Common myeloid progenitor, CD34-positive (primary cell): ENCODE results near the gene HES2.
"Not testable (repeated sequence)": the region's sequence is repeated elsewhere in the genome, so short reads cannot be mapped to it uniquely, and the experiment has no call there.

Experiments used
- CTCF ChIA-PET: fragments of 350-600 bp; sonication (Branson Sonifier 250); formaldehyde crosslinking; loops from one replicate; lab custom pipeline; 2021; ENCODE audit warnings: antibody characterized with exemption; lab: Charles Lee
- POLR2A ChIA-PET: fragments of 350-600 bp; sonication (Branson Sonifier 250); formaldehyde crosslinking; loops from one replicate; lab custom pipeline; 2021; ENCODE audit warnings: antibody characterized with exemption; lab: Charles Lee
- DNase-seq, 3 donors: peaks; one replicate each; pipeline versions ENCODE4 v3.0.0 to v3.0.0-alpha.2; 2013
- H3K27ac ChIP-seq, 2 experiments: 1 replicate in 1 of 2; 2 replicates in 1 of 2; pipeline ENCODE4 v1.7.0; 2013; ENCODE audit warnings: inconsistent platforms in 2 of 2, low read length in 2 of 2, mild to moderate bottlenecking in 2 of 2, low read depth in 1 of 2, moderate library complexity in 1 of 2; ENCODE audit not compliant: severe bottlenecking in 2 of 2, insufficient read depth in 1 of 2, poor library complexity in 1 of 2
- H3K27me3 ChIP-seq, 5 experiments: replicated peaks in 2 of 5; 1 replicate in 3 of 5; 2 replicates in 2 of 5; pipeline versions ENCODE4 v1.6.1 to v1.7.0; 2013; ENCODE audit warnings: low read length in 4 of 5, mild to moderate bottlenecking in 2 of 5, moderate library complexity in 2 of 5, inconsistent platforms in 1 of 5; ENCODE audit not compliant: insufficient read depth in 5 of 5, control insufficient read depth in 4 of 5
- H3K36me3 ChIP-seq, 4 experiments: 1 replicate in 2 of 4; 2 replicates in 2 of 4; pipeline versions ENCODE4 v1.6.1 to v1.7.0; 2013; ENCODE audit warnings: low read length in 3 of 4, control low read depth in 1 of 4, mild to moderate bottlenecking in 1 of 4; ENCODE audit not compliant: control insufficient read depth in 4 of 4, insufficient read depth in 4 of 4
- H3K4me1 ChIP-seq, 4 experiments: 1 replicate in 3 of 4; 2 replicates in 1 of 4; pipeline versions ENCODE4 v1.6.1 to v1.7.1; 2013; ENCODE audit warnings: low read length in 3 of 4, mild to moderate bottlenecking in 3 of 4, control low read depth in 1 of 4, inconsistent platforms in 1 of 4, moderate library complexity in 1 of 4; ENCODE audit not compliant: control insufficient read depth in 4 of 4, insufficient read depth in 4 of 4; ENCODE audit errors: control extremely low read depth in 1 of 4
- H3K4me3 ChIP-seq, 7 experiments: 1 replicate in 4 of 7; 2 replicates in 3 of 7; pipeline versions ENCODE4 v1.5.1 to v1.7.0; 2013; ENCODE audit warnings: mild to moderate bottlenecking in 7 of 7, low read length in 6 of 7, moderate library complexity in 6 of 7, inconsistent platforms in 2 of 7, low read depth in 2 of 7, control low read depth in 1 of 7; ENCODE audit not compliant: insufficient read depth in 4 of 7, control insufficient read depth in 1 of 7; ENCODE audit errors: extremely low read depth in 1 of 7
- H3K9me3 ChIP-seq, 5 experiments: 1 replicate in 4 of 5; 2 replicates in 1 of 5; pipeline versions ENCODE4 v1.6.1 to v1.7.1; 2013; ENCODE audit warnings: low read length in 4 of 5, mild to moderate bottlenecking in 2 of 5, inconsistent platforms in 1 of 5, low read depth in 1 of 5, moderate library complexity in 1 of 5; ENCODE audit not compliant: control insufficient read depth in 4 of 5, insufficient read depth in 2 of 5; ENCODE audit errors: control extremely low read depth in 1 of 5
- WGBS: methylation state at CpG from one replicate; pipeline ENCODE4 v1.1.5; 2013; ENCODE audit not compliant: insufficient coverage; 5-methylcytosine and 5-hydroxymethylcytosine counted together

The HES2 gene

GRCh38 chr1:6395781-6396244, 23.9 kb downstream of the HES2 start:
- CTCF ChIA-PET = interaction anchor here (0.9 to 4.4 kb wide), 4 partner anchors 20 to 47 kb away, joined by 3 to 30 read pairs (median 4); no protein-coding TSS in a partner anchor
- DNase-seq, POLR2A ChIA-PET, H3K27ac ChIP-seq, H3K4me3 ChIP-seq, H3K27me3 ChIP-seq, H3K9me3 ChIP-seq, H3K36me3 ChIP-seq: not testable (repeated sequence)
- H3K4me1 ChIP-seq = peaks cover 4 to 25% (median 22%) of the 10 kb centered on the region in 4 experiments
- 98% methylated on average over 23 of the region's 34 CpGs for WGBS

DNA sequence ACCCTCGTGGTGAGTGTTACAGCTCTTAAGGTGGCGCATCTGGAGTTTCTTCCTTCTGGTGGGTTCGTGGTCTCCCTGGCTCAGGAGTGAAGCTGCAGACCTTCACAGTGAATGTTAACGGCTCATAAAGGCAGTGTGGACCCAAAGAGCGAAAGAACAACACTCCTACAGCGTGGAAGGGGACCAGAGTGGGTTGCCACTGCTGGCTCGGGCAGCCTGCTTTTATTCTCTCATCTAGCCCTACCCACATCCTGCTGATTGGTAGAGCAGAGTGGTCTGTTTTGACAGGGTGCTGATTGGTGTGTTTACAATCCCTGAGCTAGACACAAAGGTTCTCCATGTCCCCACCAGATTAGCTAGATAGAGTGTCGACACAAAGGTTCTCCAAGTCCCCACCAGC, 24.6 kb downstream of the HES2 start:
- peaks cover 4 to 25% (median 22%) of the 10 kb centered on the region in 4 experiments for H3K4me1 ChIP-seq
- POLR2A ChIA-PET, H3K27ac ChIP-seq, DNase-seq, H3K4me3 ChIP-seq, H3K36me3 ChIP-seq, H3K9me3 ChIP-seq, H3K27me3 ChIP-seq: not testable (repeated sequence)
- CTCF ChIA-PET = interaction anchor here (0.9 to 4.4 kb wide), 4 partner anchors 20 to 46 kb away, joined by 3 to 30 read pairs (median 6); no protein-coding TSS in a partner anchor
- 53% methylated on average over 3 of the region's 8 CpGs for WGBS

GRCh38 chr1:6393400-6394187, 26.1 kb downstream of the HES2 start, which contains the start of gene ACOT7:
Gene ACOT7 (minus strand): TSS chr1:6393767. CDS start chr1:6393399, 368 bp downstream.
- ChIA-PET CTCF (interaction anchor here (0.8 to 4.4 kb wide), 7 partner anchors 14 to 50 kb away, joined by 3 to 30 read pairs (median 4); no protein-coding TSS in a partner anchor), POLR2A (interaction anchor here (0.7 to 1.6 kb wide), 2 partner anchors 32 to 35 kb away, joined by 4 to 5 read pairs; no protein-coding TSS in a partner anchor)
- H3K27ac ChIP-seq = peak within 1 kb of the TSS; percentile 54 to 82
- WGBS = under 1% methylated on average over 76 of the region's 87 CpGs
- DNase-seq = peak; percentile 80 to 92 (median 89)
- H3K27me3 ChIP-seq = no peaks in the 10 kb centered on the region
- peaks cover 4 to 25% (median 22%) of the 10 kb centered on the region in 4 experiments for H3K4me1 ChIP-seq
- H3K36me3 ChIP-seq = no peaks in the 10 kb centered on the region
- H3K9me3 ChIP-seq = no peaks in the 10 kb centered on the region
- H3K4me3 ChIP-seq = peak within 1 kb of the TSS; percentile 52 to 80 (median 66)

- no peaks in the 10 kb centered on the region for H3K36me3 ChIP-seq
- CTCF ChIA-PET = interaction anchor here (0.8 to 2.3 kb wide), 7 partner anchors 11 to 44 kb away, joined by 3 to 9 read pairs (median 4); no protein-coding TSS in a partner anchor
- POLR2A ChIA-PET = no interaction called here
- H3K27ac ChIP-seq = no peak overlapping the region
- DNase-seq = no peak
- H3K27me3 ChIP-seq = no peaks in the 10 kb centered on the region
- under 1% methylated on average over 68 of the region's 83 CpGs for WGBS
- H3K4me3 ChIP-seq = peak overlapping the region; percentile 18 to 80 (median 66)
- H3K4me1 ChIP-seq = peaks cover 4 to 25% (median 22%) of the 10 kb centered on the region in 4 experiments
- H3K9me3 ChIP-seq = no peaks in the 10 kb centered on the region
Measured at GRCh38 chr1:6392809-6393399, 26.8 kb downstream of the HES2 start.

GRCh38 chr1:6391951-6392808, 27.5 kb downstream of the HES2 start:
- ChIA-PET CTCF (interaction anchor here (0.9 to 2.3 kb wide), 10 partner anchors 11 to 84 kb away, joined by 3 to 9 read pairs (median 4); no protein-coding TSS in a partner anchor), POLR2A (interaction anchor here (0.6 kb wide), 1 partner anchor 10 kb away, joined by 8 read pairs; no protein-coding TSS in a partner anchor)
- 38% methylated on average over 11 of the region's 16 CpGs for WGBS
- H3K4me3 ChIP-seq = peak overlapping the region; percentile 18 to 80 (median 63)
- peak in 2 of 3 donors; percentile 37 to 42 for DNase-seq
- H3K9me3 ChIP-seq = no peaks in the 10 kb centered on the region
- H3K36me3 ChIP-seq = no peaks in the 10 kb centered on the region
- no peaks in the 10 kb centered on the region for H3K27me3 ChIP-seq
- H3K4me1 ChIP-seq = peaks cover 4 to 25% (median 22%) of the 10 kb centered on the region in 4 experiments
- no peak overlapping the region for H3K27ac ChIP-seq

GRCh38 chr1:6389971-6390370, 29.7 kb downstream of the HES2 start:
- H3K27me3 ChIP-seq = no peaks in the 10 kb centered on the region
- H3K4me3 ChIP-seq = no peak overlapping the region
- 94% methylated on average over 3 of the region's 9 CpGs for WGBS
- no peak overlapping the region for H3K27ac ChIP-seq
- H3K36me3 ChIP-seq = peaks cover 0 to 3% (median 0%) of the 10 kb centered on the region in 4 experiments
- ChIA-PET CTCF (interaction anchor here (1.1 to 2.1 kb wide), 2 partner anchors 27 to 143 kb away, joined by 3 to 4 read pairs; no protein-coding TSS in a partner anchor), POLR2A (no interaction called here)
- H3K4me1 ChIP-seq = peaks cover 4 to 25% (median 20%) of the 10 kb centered on the region in 4 experiments
- DNase-seq = no peak
- H3K9me3 ChIP-seq = no peaks in the 10 kb centered on the region
